Duodenal mucosa (tissue), 2 donors: ENCODE measurements around the gene SFRP2.
A peak's percentile ranks its signal among the peaks of the same experiment; 100 is the strongest.

Experiments used
- H3K27ac ChIP-seq: one replicate; pipeline ENCODE4 v1.7.0; 2013; ENCODE audit warnings: low read depth, low read length
- H3K27me3 ChIP-seq, 2 donors: one replicate each; pipeline ENCODE4 v1.7.0; 2013; ENCODE audit warnings: low read length in 2 of 2, control low read depth in 1 of 2; ENCODE audit not compliant: insufficient read depth in 2 of 2, control insufficient read depth in 1 of 2
- H3K36me3 ChIP-seq, 2 donors: one replicate each; pipeline ENCODE4 v1.7.0; 2013; ENCODE audit warnings: low read length in 2 of 2, control low read depth in 1 of 2; ENCODE audit not compliant: insufficient read depth in 2 of 2, control insufficient read depth in 1 of 2
- H3K4me1 ChIP-seq, 2 donors: one replicate each; pipeline ENCODE4 v1.7.0; 2013; ENCODE audit warnings: low read length in 2 of 2, control low read depth in 1 of 2; ENCODE audit not compliant: insufficient read depth in 2 of 2, control insufficient read depth in 1 of 2
- H3K4me3 ChIP-seq, 2 donors: one replicate each; pipeline ENCODE4 v1.7.0; 2013; ENCODE audit warnings: low read length in 2 of 2, low read depth in 1 of 2
- H3K9ac ChIP-seq, 2 donors: one replicate each; pipeline ENCODE4 v1.7.0; 2013; ENCODE audit warnings: low read length in 2 of 2, low read depth in 1 of 2
- H3K9me3 ChIP-seq, 2 donors: one replicate each; pipeline ENCODE4 v1.7.0; 2013; ENCODE audit warnings: low read length in 2 of 2, control low read depth in 1 of 2; ENCODE audit not compliant: control insufficient read depth in 1 of 2

Gene SFRP2

DNA sequence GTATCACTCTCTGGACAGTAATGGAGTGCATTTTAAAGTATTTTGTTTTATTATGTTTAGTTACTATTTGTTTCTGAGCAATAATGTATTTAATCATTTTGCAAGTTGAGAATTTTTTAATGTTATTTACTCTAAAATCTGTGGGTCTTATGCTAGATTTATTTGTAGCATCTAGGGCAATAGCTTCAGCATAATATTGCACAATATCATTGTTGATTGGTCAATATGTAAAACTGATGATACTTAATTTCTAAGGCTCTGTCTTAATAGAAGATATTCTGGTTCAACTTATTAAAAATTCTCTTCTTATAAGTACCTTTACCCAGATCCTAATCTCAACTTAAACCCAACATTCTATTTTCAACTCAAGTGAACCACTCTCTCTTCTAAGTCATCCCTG is 11.5 kb downstream of the SFRP2 start:
- no peaks in the 10 kb centered on the region for H3K9me3 ChIP-seq
- H3K27me3 ChIP-seq: peaks cover 0 to 4% of the 10 kb centered on the region in 2 donors
- no peaks in the 10 kb centered on the region for H3K36me3 ChIP-seq
- H3K4me3 ChIP-seq: no peak overlapping the region
- H3K9ac ChIP-seq: no peak overlapping the region
- no peaks in the 10 kb centered on the region for H3K4me1 ChIP-seq
- H3K27ac ChIP-seq: no peak overlapping the region

DNA sequence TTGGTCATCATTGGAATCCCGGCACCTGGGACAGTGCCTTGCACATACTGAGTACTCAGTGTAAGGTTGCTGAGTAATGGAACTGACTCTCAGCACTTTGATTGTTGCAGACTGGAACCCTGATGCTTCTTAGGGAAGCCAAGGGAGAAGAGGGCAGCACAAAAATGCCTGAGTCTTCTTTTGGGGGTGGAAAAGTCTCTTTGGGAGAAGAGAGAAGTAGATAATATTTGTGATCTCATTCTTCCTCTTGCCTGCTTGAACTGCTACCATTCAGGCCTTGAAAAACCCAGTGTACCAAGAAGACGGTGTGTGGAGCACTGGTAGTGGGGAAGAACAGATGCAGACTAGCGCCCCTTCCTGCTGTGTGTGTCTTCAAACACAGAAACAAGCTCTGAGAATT is 12.3 kb downstream of the SFRP2 start:
- no peak overlapping the region for H3K9ac ChIP-seq
- H3K4me1 ChIP-seq: no peaks in the 10 kb centered on the region
- H3K36me3 ChIP-seq: no peaks in the 10 kb centered on the region
- no peak overlapping the region for H3K4me3 ChIP-seq
- H3K9me3 ChIP-seq: no peaks in the 10 kb centered on the region
- no peaks in the 10 kb centered on the region for H3K27me3 ChIP-seq
- no peak overlapping the region for H3K27ac ChIP-seq

DNA sequence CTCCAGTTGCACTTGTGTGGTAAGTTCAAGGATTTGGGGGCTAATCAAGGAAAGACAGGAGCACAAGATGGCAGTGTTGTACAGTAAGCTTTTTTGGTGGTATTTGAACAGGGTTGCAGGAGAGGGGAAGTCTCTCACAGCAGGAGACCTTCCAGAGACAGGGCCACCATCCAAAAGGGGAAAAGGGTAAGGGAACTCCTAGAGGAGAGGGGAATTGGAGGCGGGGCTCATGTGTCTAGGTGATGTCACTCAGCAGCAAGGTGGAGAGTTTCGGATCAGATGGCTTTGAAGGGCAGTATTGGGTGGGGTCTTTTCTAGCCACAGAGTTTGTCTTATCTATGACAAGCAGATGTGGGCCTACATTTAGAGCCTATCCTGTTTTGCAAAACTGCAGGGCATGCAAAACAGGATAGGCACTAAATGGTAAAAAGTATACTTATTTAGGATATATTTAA is 15.6 kb downstream of the SFRP2 start:
- Histone ChIP-seq H3K4me1 (no peaks in the 10 kb centered on the region), H3K36me3 (no peaks in the 10 kb centered on the region), H3K9me3 (no peaks in the 10 kb centered on the region), H3K27me3 (no peaks in the 10 kb centered on the region), H3K4me3 (no peak overlapping the region), H3K9ac (no peak overlapping the region), H3K27ac (no peak overlapping the region)

DNA sequence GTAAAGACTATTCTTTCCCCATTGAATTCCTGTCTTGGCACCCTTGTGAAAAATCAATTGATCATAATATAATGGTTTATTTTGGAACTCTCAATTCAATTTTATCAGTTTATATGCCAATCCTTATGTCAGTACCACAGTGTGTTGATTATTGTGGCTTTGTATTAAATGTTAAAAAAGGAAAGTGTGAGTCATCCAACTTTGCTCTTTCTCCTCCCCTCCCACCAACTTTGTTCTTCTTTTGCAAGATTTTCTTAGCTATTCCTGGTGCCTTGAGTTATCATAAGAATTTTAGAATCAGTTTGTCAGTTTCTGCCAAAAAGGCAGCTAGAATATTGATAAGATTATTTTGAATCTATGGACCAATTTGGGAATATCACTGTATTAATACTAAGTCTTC is 17.8 kb downstream of the SFRP2 start:
- no peak overlapping the region for H3K9ac ChIP-seq
- H3K4me1 ChIP-seq: no peaks in the 10 kb centered on the region
- no peaks in the 10 kb centered on the region for H3K27me3 ChIP-seq
- no peak overlapping the region for H3K4me3 ChIP-seq
- no peaks in the 10 kb centered on the region for H3K36me3 ChIP-seq
- H3K9me3 ChIP-seq: no peaks in the 10 kb centered on the region
- H3K27ac ChIP-seq: no peak overlapping the region

DNA sequence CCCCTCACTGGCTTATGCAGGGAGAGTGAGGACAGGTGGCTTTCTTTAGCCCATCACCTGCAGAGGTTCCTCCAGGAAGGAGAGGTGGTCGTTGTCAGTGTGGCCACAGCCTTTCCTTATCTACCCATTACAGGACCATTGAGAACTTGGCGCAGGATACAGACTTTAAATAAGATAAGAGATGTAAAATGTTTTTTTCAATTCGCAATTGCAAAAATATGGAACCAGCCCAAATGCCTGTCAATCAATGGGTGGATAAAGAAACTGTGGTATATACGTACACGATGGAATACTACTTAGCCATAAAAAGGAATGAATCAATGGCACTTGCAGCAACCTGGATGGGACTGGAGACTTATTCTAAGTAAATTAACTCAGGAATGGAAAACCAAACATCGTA is 22.1 kb downstream of the SFRP2 start:
- Histone ChIP-seq H3K36me3 (no peaks in the 10 kb centered on the region), H3K27ac (no peak overlapping the region), H3K4me3 (no peak overlapping the region)

DNA sequence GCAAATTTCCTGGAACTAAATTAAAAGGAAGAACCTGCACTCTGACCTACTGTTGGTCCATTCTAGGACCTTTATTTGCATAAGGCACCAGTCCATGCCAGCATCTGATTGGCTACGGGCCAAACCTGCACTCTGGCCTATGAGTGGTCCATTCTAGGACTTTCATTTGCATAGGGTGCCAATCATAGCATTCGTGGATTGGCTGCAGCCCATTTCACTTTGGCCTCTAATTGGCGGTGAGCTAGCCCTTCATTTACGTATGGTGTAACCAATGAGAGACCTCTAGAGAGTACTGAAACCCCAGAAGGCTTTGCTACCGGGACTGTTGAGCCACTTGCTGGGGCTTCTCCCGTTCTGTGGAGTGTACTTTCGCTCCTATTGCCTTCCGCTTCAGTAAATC is 23.0 kb downstream of the SFRP2 start:
- Histone ChIP-seq H3K9me3 (no peaks in the 10 kb centered on the region), H3K36me3 (no peaks in the 10 kb centered on the region), H3K27ac (no peak overlapping the region), H3K4me3 (no peak overlapping the region), H3K4me1 (no peaks in the 10 kb centered on the region), H3K27me3 (peaks cover 0 to 3% of the 10 kb centered on the region in 2 donors), H3K9ac (no peak overlapping the region)

More for the DNA sequence above, 22.1 kb downstream of the SFRP2 start:
- no peaks in the 10 kb centered on the region for H3K4me1 ChIP-seq
- H3K9ac ChIP-seq: no peak overlapping the region
- no peaks in the 10 kb centered on the region for H3K9me3 ChIP-seq
- no peaks in the 10 kb centered on the region for H3K27me3 ChIP-seq

DNA sequence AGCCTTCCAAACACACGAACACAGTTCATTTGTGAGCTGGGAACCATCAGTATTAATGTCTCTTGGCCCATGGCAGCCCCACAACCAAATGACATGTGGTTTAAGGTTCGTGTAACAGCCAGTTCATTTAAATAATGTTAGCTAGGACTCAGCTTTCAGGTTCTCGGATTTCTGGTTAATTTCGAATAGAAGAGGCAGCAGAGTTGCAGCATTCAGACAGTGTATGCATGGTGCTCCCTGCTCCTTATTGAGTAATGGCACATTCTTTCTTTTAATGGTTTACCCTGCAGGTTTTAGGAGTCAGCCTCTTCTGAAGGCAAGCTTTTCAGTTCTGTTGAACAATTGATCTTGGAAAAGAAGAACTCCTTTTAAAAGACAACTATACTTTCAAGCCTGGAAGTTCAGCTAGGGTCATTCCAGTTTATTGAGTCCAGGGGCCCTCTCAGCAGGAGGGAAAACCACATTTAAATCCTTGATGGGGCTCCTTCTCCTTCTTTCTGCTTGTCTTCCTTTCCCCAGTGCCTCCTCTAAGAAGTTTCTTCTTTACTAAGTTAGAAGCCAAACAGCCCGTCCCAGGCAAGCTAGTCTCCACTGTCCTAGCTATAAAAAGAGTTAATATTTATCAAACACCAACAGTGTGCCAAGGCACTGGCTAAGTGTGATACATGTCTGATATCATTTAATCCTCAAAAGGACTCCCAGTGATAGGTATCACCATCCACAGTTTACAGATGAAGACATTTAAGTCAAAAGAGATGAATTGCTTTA is 24.1 kb downstream of the SFRP2 start:
- Histone ChIP-seq H3K9me3 (no peaks in the 10 kb centered on the region), H3K4me3 (no peak overlapping the region), H3K36me3 (no peaks in the 10 kb centered on the region), H3K27me3 (peaks cover 9% of the 10 kb centered on the region in 2 donors), H3K4me1 (no peaks in the 10 kb centered on the region), H3K9ac (no peak overlapping the region), H3K27ac (no peak overlapping the region)

DNA sequence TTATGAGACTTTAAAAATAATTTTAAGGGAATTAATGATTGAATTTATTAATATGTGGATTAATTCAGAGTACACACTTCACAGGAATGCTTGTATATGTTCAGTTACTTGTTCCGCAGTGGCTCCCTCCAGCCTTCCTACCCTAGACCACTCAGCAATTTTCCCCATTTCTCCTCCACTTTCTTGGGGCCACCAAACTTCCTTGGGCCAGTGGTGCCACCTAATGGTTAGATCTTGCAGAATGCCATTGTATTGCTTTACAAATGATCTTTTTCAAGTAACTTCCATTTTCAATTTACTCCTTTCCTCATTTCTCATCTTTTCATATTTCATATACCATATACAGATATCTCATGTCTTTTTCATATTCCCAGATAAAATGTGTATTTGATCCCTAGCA is 25.5 kb downstream of the SFRP2 start:
- Histone ChIP-seq H3K9ac (no peak overlapping the region), H3K9me3 (no peaks in the 10 kb centered on the region), H3K27ac (no peak overlapping the region), H3K36me3 (no peaks in the 10 kb centered on the region), H3K4me3 (no peak overlapping the region), H3K27me3 (peaks cover 21 to 23% of the 10 kb centered on the region in 2 donors), H3K4me1 (peaks cover 3 to 5% of the 10 kb centered on the region in 2 donors)

DNA sequence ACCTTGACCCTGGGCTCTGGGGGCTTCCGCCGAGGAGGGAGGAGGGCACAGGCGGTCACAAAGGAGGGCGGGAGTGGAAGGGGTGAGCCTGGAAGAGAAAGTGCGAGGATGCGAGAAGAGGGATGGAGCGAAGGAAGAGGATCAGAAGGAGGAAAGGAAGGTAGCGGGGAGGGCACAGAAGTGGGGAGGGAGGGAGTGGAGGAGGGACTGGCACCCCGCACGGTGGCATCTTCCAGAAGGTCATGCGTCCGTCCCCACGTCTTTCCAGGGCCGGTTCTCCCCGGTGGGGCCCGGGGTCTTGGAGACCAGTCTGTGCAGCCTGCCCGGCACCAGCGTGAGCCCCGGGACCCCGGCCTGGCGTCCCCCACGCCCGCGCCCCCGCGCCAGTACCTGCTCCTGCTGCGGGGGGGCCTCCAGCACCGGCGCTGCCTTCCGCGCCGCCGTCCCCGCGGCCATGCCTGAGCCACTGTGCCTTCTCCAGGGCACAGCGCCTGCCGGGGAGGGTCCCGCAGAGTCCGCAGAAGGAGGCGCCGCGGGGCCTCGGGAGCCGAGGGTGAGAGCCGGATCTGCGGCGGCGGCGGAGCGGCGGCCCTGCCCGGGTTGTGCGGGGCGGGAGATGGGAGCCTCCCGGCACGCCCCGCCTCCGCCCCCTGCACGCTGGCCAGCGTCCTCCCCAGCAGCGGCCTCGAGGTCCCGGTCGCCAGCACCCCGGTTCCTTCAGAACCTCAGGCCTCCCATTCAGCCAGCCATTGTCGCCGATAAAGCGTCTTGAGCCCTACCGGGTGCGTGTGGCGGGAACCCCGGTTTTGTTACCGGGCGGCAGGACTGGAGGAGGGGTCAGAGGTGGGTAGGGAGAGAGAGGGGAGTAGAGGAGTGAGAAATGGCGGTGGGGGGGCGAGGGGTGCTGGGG is 29.2 kb downstream of the SFRP2 start, which contains the start of gene RNF175:
TSS of gene RNF175 (minus strand) at position 618 of the 910 bp plus-strand sequence. CDS start at position 456, 162 bp downstream.
- Histone ChIP-seq H3K4me1 (peaks cover 3 to 5% of the 10 kb centered on the region in 2 donors), H3K4me3 (peak within 1 kb of the TSS; percentile 22 to 45), H3K27ac (no peak within 1 kb of the TSS), H3K36me3 (no peaks in the 10 kb centered on the region), H3K9me3 (no peaks in the 10 kb centered on the region), H3K27me3 (peaks cover 26 to 35% of the 10 kb centered on the region in 2 donors), H3K9ac (no peak within 1 kb of the TSS)
